SU-DHL-6 (cell line): Measurements from ENCODE around the gene NT5DC4.

Experiments
- H2AFZ ChIP-seq: fragments of 200-600 bp; sonication (generic); 2 replicates; pipeline ENCODE4 v1.6.1; 2014; ENCODE audit warnings: low read depth, mild to moderate bottlenecking, moderate library complexity, mixed read lengths, antibody characterized with exemption, low read length; ENCODE audit not compliant: severe bottlenecking
- H3F3A ChIP-seq: fragments of 200-600 bp; shearing (Covaris generic); 2 replicates; pipeline ENCODE4 v1.6.0; 2016; ENCODE audit warnings: antibody characterized with exemption, mild to moderate bottlenecking; ENCODE audit not compliant: insufficient read depth
- H3K27ac ChIP-seq: fragments of 200-600 bp; sonication (generic); 2 replicates; pipeline ENCODE4 v1.5.1; 2016; ENCODE audit warnings: low read depth, mild to moderate bottlenecking, low read length, moderate library complexity, mixed read lengths
- H3K27me3 ChIP-seq: fragments of 200-600 bp; sonication (generic), shearing (Covaris generic); 2 replicates; pipeline ENCODE4 v1.6.0; 2014; ENCODE audit warnings: mild to moderate bottlenecking, low read length
- H3K36me3 ChIP-seq: fragments of 200-600 bp; sonication (generic); 2 replicates; pipeline ENCODE4 v1.6.1; 2014; ENCODE audit warnings: mild to moderate bottlenecking, low read length, mixed read lengths
- H3K4me2 ChIP-seq: fragments of 300-600, 200-600 bp; shearing (Covaris generic), sonication (generic); 2 replicates; pipeline ENCODE4 v1.6.0; 2014; ENCODE audit warnings: low read length, low read depth, mild to moderate bottlenecking; ENCODE audit not compliant: poor library complexity, severe bottlenecking
- H3K4me3 ChIP-seq: fragments of 200-600 bp; sonication (generic); 2 replicates; pipeline ENCODE4 v1.5.1; 2014; ENCODE audit warnings: antibody characterized with exemption, low read length, mild to moderate bottlenecking, mixed read lengths; ENCODE audit not compliant: insufficient read depth, poor library complexity, severe bottlenecking
- H3K79me2 ChIP-seq: fragments of 200-600 bp; sonication (generic); 2 replicates; pipeline ENCODE4 v1.6.1; 2014; ENCODE audit warnings: mild to moderate bottlenecking, low read length, moderate library complexity; ENCODE audit not compliant: insufficient read depth
- H3K9ac ChIP-seq: fragments of 200-600 bp; sonication (generic); 2 replicates; pipeline ENCODE4 v1.7.0; 2014; ENCODE audit warnings: mild to moderate bottlenecking, low read length
- H3K9me2 ChIP-seq: fragments of 200-600 bp; sonication (generic); replicated peaks from 2 replicates; pipeline ENCODE4 v1.6.1; 2014; ENCODE audit warnings: low read length; ENCODE audit not compliant: insufficient read depth
- H3K9me3 ChIP-seq: fragments of 200-600 bp; sonication (generic); 2 replicates; pipeline ENCODE4 v1.6.1; 2014; ENCODE audit warnings: low read length, mixed read lengths; ENCODE audit not compliant: insufficient read depth
- H4K20me1 ChIP-seq: fragments of 200-600 bp; sonication (generic); 2 replicates; pipeline ENCODE4 v1.6.1; 2014; ENCODE audit warnings: low read depth, mild to moderate bottlenecking, antibody characterized with exemption, low read length, moderate library complexity, mixed read lengths
- CTCF ChIP-seq: fragments of 200-600 bp; sonication (generic); IDR thresholded peaks from one replicate; pipeline ENCODE4 v1.5.1; 2017; ENCODE audit warnings: antibody characterized with exemption, mild to moderate bottlenecking, low read length, moderate library complexity; ENCODE audit not compliant: insufficient read depth, poor library complexity, severe bottlenecking
- EZH2phosphoT487 ChIP-seq: fragments of 200-600 bp; sonication (generic), shearing (Covaris generic); conservative IDR thresholded peaks from 2 replicates; pipeline ENCODE4 v1.6.1; 2018; ENCODE audit warnings: mild to moderate bottlenecking, antibody characterized with exemption, low read length, moderate library complexity, mixed read lengths

NT5DC4 gene

GRCh38 chr2:112710956-112711750 lies 9.7 kb upstream of the NT5DC4 start:
- H3K4me2 ChIP-seq = no peak overlapping the region
- H3K36me3 ChIP-seq = no peaks in the 10 kb centered on the region
- no peak overlapping the region for H3K27ac ChIP-seq
- H3K9me3 ChIP-seq = no peaks in the 10 kb centered on the region
- H3K9ac ChIP-seq = no peak overlapping the region
- H3K4me3 ChIP-seq = no peak overlapping the region
- no peaks in the 10 kb centered on the region for H4K20me1 ChIP-seq
- no peak overlapping the region for H2AFZ ChIP-seq
- no peaks in the 10 kb centered on the region for H3K79me2 ChIP-seq
- no peak for TF ChIP-seq CTCF
- no peak for TF ChIP-seq EZH2phosphoT487
- H3F3A ChIP-seq = no peaks in the 10 kb centered on the region
- H3K27me3 ChIP-seq = no peaks in the 10 kb centered on the region
- no peaks in the 10 kb centered on the region for H3K9me2 ChIP-seq

GRCh38 chr2:112712465-112712864 lies 8.4 kb upstream of the NT5DC4 start:
- Histone ChIP-seq H3K27ac (no peak overlapping the region), H3K4me3 (no peak overlapping the region), H2AFZ (no peak overlapping the region), H3K27me3 (no peaks in the 10 kb centered on the region), H3K36me3 (no peaks in the 10 kb centered on the region), H3K9me3 (no peaks in the 10 kb centered on the region), H3K79me2 (no peaks in the 10 kb centered on the region), H3K9me2 (no peaks in the 10 kb centered on the region), H4K20me1 (no peaks in the 10 kb centered on the region), H3K4me2 (no peak overlapping the region), H3F3A (no peaks in the 10 kb centered on the region), H3K9ac (no peak overlapping the region)
- TF ChIP-seq CTCF (no peak), EZH2phosphoT487 (no peak)

DNA sequence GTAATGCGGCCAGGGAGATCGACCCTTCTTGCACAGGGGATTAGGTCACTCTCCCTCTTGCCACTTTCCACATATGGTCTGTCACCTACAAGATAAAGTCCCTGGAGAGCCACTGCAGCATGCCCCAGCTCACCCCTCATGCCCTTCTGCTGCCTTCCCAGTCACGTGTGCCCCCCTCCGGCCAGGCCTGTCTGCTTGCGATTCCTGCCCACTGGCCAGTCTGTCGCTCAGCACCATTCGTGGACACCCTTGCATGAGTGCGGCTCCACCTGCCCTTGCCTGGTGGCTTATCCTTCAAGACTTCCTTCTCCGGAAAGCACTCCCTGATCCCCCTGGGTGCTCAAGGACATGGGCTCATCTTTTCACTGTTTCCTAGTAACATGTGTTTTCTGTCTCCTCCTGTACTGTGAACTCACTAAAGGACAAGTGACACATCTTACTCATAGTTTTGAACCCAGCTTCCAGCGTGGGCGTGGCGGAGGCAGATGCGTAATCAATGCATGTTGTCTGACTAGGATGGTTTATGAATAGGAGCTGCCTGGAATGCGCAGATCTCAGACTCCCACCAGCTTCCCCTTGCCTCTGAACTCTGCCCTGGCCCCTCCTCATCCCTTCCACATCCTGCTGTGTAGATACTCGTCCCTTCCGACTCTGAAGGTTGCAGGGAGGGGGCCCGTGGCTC lies 7.8 kb upstream of the NT5DC4 start:
- H3K27me3 ChIP-seq = no peaks in the 10 kb centered on the region
- TF ChIP-seq CTCF = no peak
- no peak for TF ChIP-seq EZH2phosphoT487
- H4K20me1 ChIP-seq = no peaks in the 10 kb centered on the region
- H3K4me2 ChIP-seq = no peak overlapping the region
- H3K27ac ChIP-seq = no peak overlapping the region
- H3K9me3 ChIP-seq = no peaks in the 10 kb centered on the region
- H3K9ac ChIP-seq = no peak overlapping the region
- H3K36me3 ChIP-seq = no peaks in the 10 kb centered on the region
- H3K9me2 ChIP-seq = no peaks in the 10 kb centered on the region
- H3K79me2 ChIP-seq = no peaks in the 10 kb centered on the region
- H2AFZ ChIP-seq = no peak overlapping the region
- no peak overlapping the region for H3K4me3 ChIP-seq
- H3F3A ChIP-seq = no peaks in the 10 kb centered on the region
